Right cardiac atrium (tissue), 5 donors: ENCODE data around the gene ZNF385D. TPM values are rescaled to one million over a fixed set of nuclear protein-coding genes. Genes with fewer than 3 reads are reported as not detected.

Experiments used
- ATAC-seq, 2 donors: fragments of 200-7000 bp; cut with Tn5 transposase; one replicate each; pipeline versions ENCODE4 v1.8.0 to v1.9.1; 2020; ENCODE audit warnings: moderate library complexity in 2 of 2, mild to moderate bottlenecking in 1 of 2
- DNase-seq, 3 donors: peaks; one replicate each; pipeline ENCODE4 v3.0.0-alpha.2; 2020
- H3K27ac ChIP-seq: one replicate; pipeline ENCODE4 v1.5.1; 2013; ENCODE audit warnings: mild to moderate bottlenecking, low read length, control low read depth, moderate library complexity
- H3K27me3 ChIP-seq: one replicate; pipeline ENCODE4 v1.6.1; 2013; ENCODE audit not compliant: control insufficient read depth, insufficient read depth
- H3K4me1 ChIP-seq: one replicate; pipeline ENCODE4 v1.6.1; 2013; ENCODE audit warnings: low read length; ENCODE audit not compliant: control insufficient read depth, insufficient read depth
- H3K4me3 ChIP-seq: one replicate; pipeline ENCODE4 v1.5.1; 2013; ENCODE audit warnings: low read length, control low read depth
- H3K9me3 ChIP-seq: one replicate; pipeline ENCODE4 v1.6.1; 2013; ENCODE audit warnings: low read length; ENCODE audit not compliant: control insufficient read depth
- WGBS: extraction: QIAGEN DNeasy Blood & Tissue Kit; methylation state at CpG from one replicate; pipeline ENCODE4 v1.1.7; 2013; 5-methylcytosine and 5-hydroxymethylcytosine counted together
- intact Hi-C, 4 donors: fragments of 100-400 bp; cut with DNase I; formaldehyde crosslinking; loops; one replicate each; pipeline versions ENCODE4 v1.11.0 to v1.14.0; 2022 to 2023
- polyA plus RNA-seq: library from polyadenylated mRNA; stranded (reverse); fragments of 200-250 nt; gene quantifications from one replicate; pipeline ENCODE4 v1.2.3, GENCODE V29; 2013
- total RNA-seq, 4 donors: library from RNA; stranded (reverse); fragmentation: NEBNext Ultra II Directional; extraction: Animal tissue kit (Norgen Biotek cat#: 25700); gene quantifications; one replicate each; pipeline ENCODE4 v1.2.1, GENCODE V29; 2021
- donor health status: healthy with polysubstance abuse.
- donor health status: DM: no; HTN: yes; CAD: no.
- donor health status: DM: no; HTN: no; CAD: no.
- donor health status: DM: no; HTN: yes; CAD: no; lungs with severe emphysema.
- donor health status: DM: yes; HTN: yes; CAD: no.

ZNF385D gene
- total and polyA plus RNA-seq, 5 donors, result 0.86 to 1.8 (median 1.5) TPM

DNA sequence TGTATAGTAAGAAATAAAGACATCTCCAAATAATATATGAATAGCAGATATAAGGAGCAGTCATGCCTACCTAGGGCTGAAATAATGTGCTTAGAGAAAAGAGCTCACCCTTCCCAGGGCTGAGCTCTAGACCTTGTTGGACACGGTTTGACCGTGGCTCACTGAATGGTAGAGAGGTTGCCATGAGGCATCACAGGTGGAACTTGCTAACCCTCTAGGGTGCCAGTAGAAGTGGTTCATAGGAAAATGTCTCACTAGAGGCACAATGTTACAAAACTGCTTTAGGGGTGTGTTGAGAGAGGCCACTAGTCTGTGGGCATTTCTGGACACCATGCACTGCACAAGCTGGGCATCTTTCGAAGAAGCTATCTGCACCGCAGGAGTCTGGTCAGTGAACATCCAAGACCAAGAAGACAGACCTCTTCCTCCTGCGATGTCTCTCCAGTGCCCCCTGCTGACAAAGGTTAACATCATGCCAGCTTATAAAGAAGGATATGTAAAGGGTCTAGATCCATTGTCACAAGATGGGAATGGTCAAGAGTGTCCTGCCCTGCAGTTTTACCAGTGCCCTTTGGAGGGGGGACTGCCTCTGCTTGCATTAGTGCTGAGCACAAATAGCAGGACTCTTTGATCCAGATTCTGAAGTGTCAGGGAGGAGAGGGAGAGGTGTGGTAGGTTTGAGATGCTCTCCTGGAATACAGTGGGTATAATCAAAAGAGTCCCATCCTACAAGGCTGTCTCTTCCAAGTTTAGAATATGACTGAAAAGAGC lies 266.8 kb downstream of the ZNF385D start:
- intact Hi-C loops, result no loop called here
- H3K27me3 ChIP-seq, result no peaks in the 10 kb centered on the region
- H3K4me3 ChIP-seq, result no peak overlapping the region
- H3K9me3 ChIP-seq, result no peaks in the 10 kb centered on the region
- no peaks in the 10 kb centered on the region for H3K4me1 ChIP-seq
- 60% methylated on average over 5 of the region's 5 CpGs for WGBS
- H3K27ac ChIP-seq, result no peak overlapping the region
- DNase-seq (peak in 2 of 3 donors; percentile 29 to 45), ATAC-seq (peak; percentile 40 to 53)

- Histone ChIP-seq H3K27me3 (no peaks in the 10 kb centered on the region), H3K27ac (no peak overlapping the region), H3K9me3 (no peaks in the 10 kb centered on the region), H3K4me1 (no peaks in the 10 kb centered on the region), H3K4me3 (no peak overlapping the region)
- intact Hi-C loops, result no loop called here
- ATAC-seq (no peak), DNase-seq (no peak)
- WGBS, result 94% methylated on average over 1 of the region's 1 CpG
Observed at GRCh38 chr3:21481991-21482390, 269.0 kb downstream of the ZNF385D start.

DNA sequence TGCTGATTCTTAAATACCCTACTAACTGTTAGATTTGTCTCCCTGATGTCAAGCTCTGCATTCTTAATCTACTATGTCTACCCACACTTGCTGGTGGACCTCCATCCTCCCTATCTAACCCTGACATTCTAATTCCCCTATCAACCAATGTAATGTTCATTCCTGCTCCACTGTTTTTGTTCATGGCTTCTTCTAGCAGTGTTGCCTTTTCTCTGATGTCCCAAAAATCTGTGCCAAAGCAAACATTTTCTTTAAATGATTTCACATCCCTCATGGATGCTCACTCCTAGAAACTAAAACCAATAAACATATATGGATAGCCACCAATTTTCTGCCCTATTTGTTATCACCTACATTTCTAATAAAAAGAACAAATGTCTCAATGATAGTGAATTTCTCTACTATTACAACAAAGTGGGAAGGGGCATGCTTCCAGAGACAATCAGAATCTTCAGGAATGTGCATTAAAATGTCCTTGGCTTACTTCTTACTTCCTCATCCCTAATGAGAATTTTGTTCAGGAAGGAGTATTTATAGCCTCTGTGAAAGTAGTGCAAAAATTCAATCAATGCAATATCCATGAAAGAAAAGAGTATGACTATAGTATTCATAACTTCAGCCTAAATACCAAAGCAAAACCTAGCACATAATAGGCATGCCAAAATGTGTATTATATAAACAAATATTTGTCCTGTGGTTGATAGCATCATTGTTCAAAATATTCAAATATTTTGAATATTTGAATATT lies 273.3 kb downstream of the ZNF385D start:
- Histone ChIP-seq H3K27me3 (no peaks in the 10 kb centered on the region), H3K27ac (no peak overlapping the region), H3K9me3 (no peaks in the 10 kb centered on the region), H3K4me1 (no peaks in the 10 kb centered on the region), H3K4me3 (no peak overlapping the region)
- ATAC-seq, result no peak
- no peak for DNase-seq
- intact Hi-C loops, result no loop called here

DNA sequence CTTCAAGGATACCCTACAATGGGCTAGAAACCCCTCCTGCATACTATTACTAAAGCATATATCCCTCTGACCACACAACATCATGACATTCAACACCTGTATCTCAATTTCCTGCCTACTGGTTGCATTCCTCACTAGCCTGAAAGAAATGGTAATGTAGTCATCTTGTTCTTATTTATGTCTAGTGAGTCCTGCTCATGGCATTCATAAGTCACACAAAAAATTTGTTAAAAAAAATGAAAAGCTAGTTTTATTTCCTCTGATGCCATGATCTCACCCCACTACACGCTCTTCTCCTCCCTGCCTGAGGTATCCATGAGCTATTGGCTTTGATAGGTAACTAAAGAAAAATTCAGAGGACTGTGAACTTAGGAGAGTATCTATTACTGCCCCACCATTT lies 284.5 kb downstream of the ZNF385D start:
- DNase-seq (no peak), ATAC-seq (no peak)
- H3K27me3 ChIP-seq, result no peaks in the 10 kb centered on the region
- H3K9me3 ChIP-seq, result no peaks in the 10 kb centered on the region
- H3K4me3 ChIP-seq, result no peak overlapping the region
- H3K4me1 ChIP-seq, result no peaks in the 10 kb centered on the region
- no peak overlapping the region for H3K27ac ChIP-seq
- intact Hi-C loops, result no loop called here
- WGBS, result 42% methylated on average over 1 of the region's 1 CpG

DNA sequence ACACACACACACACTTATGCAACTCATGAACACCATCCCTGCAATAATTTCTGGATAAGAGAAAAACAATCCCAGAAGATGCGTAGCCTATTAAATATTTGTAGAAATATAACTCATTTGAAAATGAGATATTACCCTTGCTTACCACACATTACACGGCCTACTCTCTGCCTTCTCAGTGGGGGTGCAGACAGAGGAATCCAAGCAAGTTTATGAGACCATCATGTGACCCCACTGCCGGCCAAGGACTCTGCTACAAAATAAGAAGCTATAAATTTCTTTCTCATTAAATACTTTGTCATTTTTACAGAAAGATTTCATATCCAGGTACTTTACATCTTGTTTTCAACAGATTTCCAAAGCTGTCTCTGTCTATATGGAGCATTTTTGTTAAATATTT lies 286.3 kb downstream of the ZNF385D start:
- H3K4me3 ChIP-seq, result no peak overlapping the region
- H3K9me3 ChIP-seq, result no peaks in the 10 kb centered on the region
- no peak overlapping the region for H3K27ac ChIP-seq
- intact Hi-C loops, result no loop called here
- DNase-seq (peak in 1 of 3 donors; percentile 13), ATAC-seq (no peak)
- H3K4me1 ChIP-seq, result no peaks in the 10 kb centered on the region
- H3K27me3 ChIP-seq, result no peaks in the 10 kb centered on the region
- WGBS, result 73% methylated on average over 3 of the region's 3 CpGs

DNA sequence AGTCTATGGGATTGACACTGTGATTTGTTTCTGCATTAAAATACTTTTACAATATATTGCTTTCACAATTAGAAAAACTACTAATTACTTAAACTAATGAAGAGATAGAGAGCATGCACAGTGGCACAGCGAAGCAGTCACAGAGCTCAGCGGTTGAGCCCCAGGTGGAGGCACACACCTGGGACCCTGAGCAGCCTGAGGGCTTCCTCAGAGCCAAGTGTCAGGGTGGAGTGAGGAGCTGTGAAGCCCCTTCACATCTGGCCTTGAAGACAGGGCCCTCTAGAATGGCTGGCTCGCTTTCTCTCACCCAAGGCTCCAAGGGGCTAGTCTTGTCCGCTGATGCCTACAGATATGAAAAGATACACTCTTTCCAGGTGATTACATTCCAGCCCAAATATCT lies 287.7 kb downstream of the ZNF385D start:
- Histone ChIP-seq H3K4me3 (no peak overlapping the region), H3K4me1 (no peaks in the 10 kb centered on the region), H3K9me3 (no peaks in the 10 kb centered on the region), H3K27ac (no peak overlapping the region), H3K27me3 (no peaks in the 10 kb centered on the region)
- DNase-seq (no peak), ATAC-seq (no peak)
- intact Hi-C loops, result no loop called here
- WGBS, result 92% methylated on average over 4 of the region's 4 CpGs

- no peak overlapping the region for H3K27ac ChIP-seq
- no peak overlapping the region for H3K4me3 ChIP-seq
- no peak for ATAC-seq
- no peaks in the 10 kb centered on the region for H3K9me3 ChIP-seq
- H3K27me3 ChIP-seq, result no peaks in the 10 kb centered on the region
- no peaks in the 10 kb centered on the region for H3K4me1 ChIP-seq
- no peak for DNase-seq
- intact Hi-C loops, result no loop called here
Observed at GRCh38 chr3:21462141-21462540, 288.9 kb downstream of the ZNF385D start.

DNA sequence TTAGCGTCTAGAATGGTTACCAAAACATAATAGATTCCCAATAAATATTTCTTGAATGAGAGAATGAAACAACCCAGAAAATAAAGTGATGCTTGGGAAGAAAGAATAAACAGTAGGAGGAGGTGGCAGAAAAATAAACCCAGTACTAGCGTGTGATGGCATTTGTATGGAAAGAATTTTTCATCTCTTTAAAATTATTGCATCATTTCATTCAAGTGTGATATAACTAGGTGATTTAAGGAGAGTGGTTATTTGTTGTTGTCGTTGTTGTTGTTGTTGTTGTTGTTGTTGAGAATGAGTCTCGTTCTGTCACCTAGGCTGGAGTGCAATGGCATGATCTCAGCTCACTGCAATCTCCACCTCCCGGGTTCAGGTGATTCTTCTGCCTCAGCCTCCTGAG lies 293.9 kb downstream of the ZNF385D start:
- H3K9me3 ChIP-seq, result no peaks in the 10 kb centered on the region
- intact Hi-C loops, result no loop called here
- 88% methylated on average over 5 of the region's 5 CpGs for WGBS
- no peak overlapping the region for H3K4me3 ChIP-seq
- no peaks in the 10 kb centered on the region for H3K27me3 ChIP-seq
- ATAC-seq (no peak), DNase-seq (no peak)
- H3K4me1 ChIP-seq, result no peaks in the 10 kb centered on the region
- no peak overlapping the region for H3K27ac ChIP-seq

- DNase-seq (peak in 2 of 3 donors; percentile 14 to 68), ATAC-seq (peak in 1 of 2 donors; percentile 26)
- H3K27ac ChIP-seq, result no peak overlapping the region
- H3K27me3 ChIP-seq, result no peaks in the 10 kb centered on the region
- H3K4me1 ChIP-seq, result no peaks in the 10 kb centered on the region
- H3K9me3 ChIP-seq, result no peaks in the 10 kb centered on the region
- intact Hi-C loops, result no loop called here
- H3K4me3 ChIP-seq, result no peak overlapping the region
- WGBS, result 43% methylated on average over 2 of the region's 2 CpGs
Observed at GRCh38 chr3:21449738-21450137, 301.3 kb downstream of the ZNF385D start.

DNA sequence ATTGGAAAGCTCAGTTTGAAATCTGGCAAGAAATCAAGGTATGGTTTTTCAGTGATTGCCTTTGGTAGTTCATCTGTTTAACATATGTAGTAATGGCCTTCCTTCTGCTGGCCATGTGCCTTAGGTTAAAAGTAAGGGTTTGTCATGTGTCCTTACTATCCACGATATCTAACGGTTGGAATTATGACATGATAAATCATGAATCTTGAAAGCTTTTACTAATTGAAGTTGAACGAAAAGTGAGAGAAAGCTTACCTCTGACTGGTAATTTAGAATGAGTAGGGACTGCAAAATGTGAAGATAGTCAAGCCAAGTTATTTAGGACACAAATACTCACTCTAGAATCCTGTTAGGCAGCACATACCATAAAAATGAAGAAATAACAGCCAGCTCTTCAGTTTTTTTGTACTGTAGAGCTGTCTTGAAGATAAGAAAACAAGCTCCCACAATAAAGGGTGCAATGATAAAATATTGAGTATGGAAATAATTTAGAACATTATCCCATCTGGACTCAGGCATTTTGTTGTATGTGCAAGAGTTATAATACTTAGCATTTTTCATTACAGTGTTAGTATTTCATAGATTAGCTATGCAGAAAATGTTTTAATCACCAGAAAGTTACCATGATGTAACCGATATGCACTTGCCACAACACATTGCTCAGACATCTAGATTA lies 303.4 kb downstream of the ZNF385D start:
- WGBS, result 55% methylated on average over 4 of the region's 4 CpGs
- ATAC-seq, result no peak
- Histone ChIP-seq H3K4me3 (no peak overlapping the region), H3K27ac (no peak overlapping the region), H3K4me1 (no peaks in the 10 kb centered on the region), H3K27me3 (no peaks in the 10 kb centered on the region), H3K9me3 (no peaks in the 10 kb centered on the region)
- intact Hi-C loops, result no loop called here
- no peak for DNase-seq

- WGBS, result 48% methylated on average over 2 of the region's 2 CpGs
- ATAC-seq (no peak), DNase-seq (no peak)
- intact Hi-C loops, result no loop called here
- no peak overlapping the region for H3K4me3 ChIP-seq
- H3K27me3 ChIP-seq, result no peaks in the 10 kb centered on the region
- no peak overlapping the region for H3K27ac ChIP-seq
- no peaks in the 10 kb centered on the region for H3K9me3 ChIP-seq
- H3K4me1 ChIP-seq, result no peaks in the 10 kb centered on the region
Observed at GRCh38 chr3:21446945-21447475, 304.0 kb downstream of the ZNF385D start.
